Muscle of leg (tissue), 11 donors: ENCODE data around the gene ADAM12. TPM values are rescaled to one million over a fixed set of nuclear protein-coding genes. Genes with fewer than 3 reads are reported as not detected.
A peak's percentile ranks its signal among the peaks of the same experiment; 100 is the strongest.

Experiments
- DNase-seq: peaks from one replicate; pipeline ENCODE4 v3.0.0; 2013
- H3K27ac ChIP-seq: one replicate; pipeline ENCODE4 v1.5.1; 2013; ENCODE audit warnings: mild to moderate bottlenecking, low read length, control low read depth
- H3K27me3 ChIP-seq: one replicate; pipeline ENCODE4 v1.6.1; 2013; ENCODE audit warnings: low read length; ENCODE audit not compliant: control insufficient read depth, insufficient read depth
- H3K36me3 ChIP-seq: one replicate; pipeline ENCODE4 v1.6.1; 2013; ENCODE audit warnings: low read length; ENCODE audit not compliant: control insufficient read depth, insufficient read depth
- H3K4me1 ChIP-seq: one replicate; pipeline ENCODE4 v1.6.1; 2013; ENCODE audit warnings: low read length; ENCODE audit not compliant: control insufficient read depth, insufficient read depth
- H3K4me3 ChIP-seq: one replicate; pipeline ENCODE4 v1.5.1; 2013; ENCODE audit warnings: low read length, control low read depth
- H3K9me3 ChIP-seq: replicated peaks from 2 replicates; pipeline ENCODE4 v1.6.1; 2013; ENCODE audit warnings: low read depth, low read length; ENCODE audit not compliant: control insufficient read depth
- WGBS: methylation state at CpG from one replicate; pipeline ENCODE4 v1.1.5; 2013; ENCODE audit warnings: missing lambda C conversion rate; ENCODE audit not compliant: insufficient coverage; 5-methylcytosine and 5-hydroxymethylcytosine counted together
- polyA plus RNA-seq, 8 donors: library from polyadenylated mRNA; unstranded; fragments of 120-200 nt; gene quantifications; one replicate each; pipeline versions ENCODE4 v1.2.1 to v1.2.3, GENCODE V29; 2013; ENCODE audit warnings: inconsistent platforms in 1 of 8, low replicate concordance in 1 of 8; ENCODE audit not compliant: insufficient read length in 8 of 8, insufficient read depth in 1 of 8
- total RNA-seq: library from RNA; stranded (reverse); fragments of 120-200 nt; gene quantifications from one replicate; pipeline ENCODE4 v1.2.4, GENCODE V29; 2013

The ADAM12 gene
- total and polyA plus RNA-seq, 9 donors = 11.7 to 39.6 (median 21.0) TPM

GRCh38 chr10:126301701-126302475 lies 86.4 kb downstream of the ADAM12 start:
- H3K27me3 ChIP-seq = no peaks in the 10 kb centered on the region
- DNase-seq = peak; percentile 32
- H3K9me3 ChIP-seq = no peaks in the 10 kb centered on the region
- no peak overlapping the region for H3K27ac ChIP-seq
- H3K4me1 ChIP-seq = peaks cover 9% of the 10 kb centered on the region
- H3K4me3 ChIP-seq = no peak overlapping the region
- H3K36me3 ChIP-seq = no peaks in the 10 kb centered on the region
- WGBS = 73% methylated on average over 5 of the region's 9 CpGs

DNA sequence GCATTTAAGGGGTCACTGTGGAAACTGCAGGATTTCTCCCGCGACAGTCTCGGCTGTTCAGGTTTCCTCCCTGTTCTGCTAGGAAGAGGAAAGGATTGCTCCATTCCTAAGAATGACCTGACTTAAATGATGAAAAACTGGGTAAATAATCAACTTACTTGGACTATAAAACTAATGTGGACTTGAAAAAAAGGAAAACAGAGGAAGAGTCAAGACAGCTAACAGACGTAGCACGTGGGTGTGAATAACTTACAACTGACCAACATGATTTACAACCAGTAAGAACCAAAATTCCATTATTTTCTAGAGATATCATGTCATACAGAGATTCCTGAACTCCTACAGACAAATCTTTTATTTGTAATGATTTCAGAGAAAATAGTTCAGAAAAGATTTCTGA lies 93.8 kb downstream of the ADAM12 start:
- Histone ChIP-seq H3K4me3 (no peak overlapping the region), H3K27me3 (no peaks in the 10 kb centered on the region), H3K27ac (no peak overlapping the region), H3K9me3 (no peaks in the 10 kb centered on the region), H3K36me3 (no peaks in the 10 kb centered on the region), H3K4me1 (no peaks in the 10 kb centered on the region)
- no peak for DNase-seq
- no CpG with 5 or more reads among the region's 5 CpGs for WGBS

- H3K27me3 ChIP-seq = no peaks in the 10 kb centered on the region
- H3K4me1 ChIP-seq = peaks cover 15% of the 10 kb centered on the region
- no peaks in the 10 kb centered on the region for H3K9me3 ChIP-seq
- no peaks in the 10 kb centered on the region for H3K36me3 ChIP-seq
- no peak overlapping the region for H3K4me3 ChIP-seq
- 100% methylated on average over 1 of the region's 6 CpGs for WGBS
- no peak for DNase-seq
- H3K27ac ChIP-seq = no peak overlapping the region
Observed at GRCh38 chr10:126290232-126290631, 98.0 kb downstream of the ADAM12 start.

DNA sequence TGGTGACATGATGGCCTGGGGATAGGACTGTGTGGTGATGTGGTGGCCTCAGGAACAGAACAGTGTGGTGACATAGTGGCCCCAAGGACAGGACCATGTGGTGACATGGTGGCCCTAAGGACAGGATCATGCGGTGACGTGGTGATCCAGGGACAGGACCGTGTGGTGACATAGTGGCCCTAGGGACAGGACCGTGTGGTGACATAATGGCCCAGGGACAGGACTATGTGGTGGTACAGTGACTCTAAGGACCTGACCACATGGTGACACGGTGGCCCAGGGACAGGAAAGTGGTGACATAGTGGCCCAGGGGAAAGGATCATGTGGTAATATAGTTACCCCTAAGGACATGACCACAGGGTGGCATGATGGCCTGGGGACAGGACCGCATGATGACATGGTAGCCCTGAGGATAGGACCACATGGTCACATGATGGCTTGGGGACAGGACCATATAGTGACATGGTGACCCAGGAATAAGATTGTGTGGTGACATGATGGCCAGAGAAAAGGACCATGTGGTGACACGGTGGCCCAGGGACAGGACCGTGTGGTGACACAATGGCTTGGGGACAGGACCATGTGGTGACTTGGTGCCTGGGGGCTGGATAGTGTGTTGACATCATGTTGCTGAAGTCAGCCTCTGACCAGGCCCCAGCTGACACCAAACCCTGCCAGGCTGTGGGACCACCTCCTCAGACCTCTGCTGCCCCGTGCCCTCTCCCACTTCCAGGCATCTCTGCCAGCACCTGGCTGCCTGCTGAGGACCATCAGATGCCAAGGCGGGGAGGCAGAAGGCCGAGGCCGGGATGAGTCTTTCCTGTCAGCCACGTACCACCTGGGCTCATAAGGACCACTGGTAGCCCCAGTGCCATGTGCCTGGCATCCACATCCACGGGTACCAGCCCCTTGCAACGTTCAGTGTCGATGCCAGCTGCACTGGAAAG lies 99.5 kb downstream of the ADAM12 start:
- Histone ChIP-seq H3K27ac (no peak overlapping the region), H3K4me1 (peaks cover 15% of the 10 kb centered on the region), H3K4me3 (no peak overlapping the region), H3K9me3 (no peaks in the 10 kb centered on the region), H3K27me3 (no peaks in the 10 kb centered on the region), H3K36me3 (no peaks in the 10 kb centered on the region)
- no peak for DNase-seq
- WGBS = 92% methylated on average over 16 of the region's 16 CpGs

- DNase-seq = peak; percentile 57
Observed at GRCh38 chr10:126286256-126286780, 102.0 kb downstream of the ADAM12 start.

DNA sequence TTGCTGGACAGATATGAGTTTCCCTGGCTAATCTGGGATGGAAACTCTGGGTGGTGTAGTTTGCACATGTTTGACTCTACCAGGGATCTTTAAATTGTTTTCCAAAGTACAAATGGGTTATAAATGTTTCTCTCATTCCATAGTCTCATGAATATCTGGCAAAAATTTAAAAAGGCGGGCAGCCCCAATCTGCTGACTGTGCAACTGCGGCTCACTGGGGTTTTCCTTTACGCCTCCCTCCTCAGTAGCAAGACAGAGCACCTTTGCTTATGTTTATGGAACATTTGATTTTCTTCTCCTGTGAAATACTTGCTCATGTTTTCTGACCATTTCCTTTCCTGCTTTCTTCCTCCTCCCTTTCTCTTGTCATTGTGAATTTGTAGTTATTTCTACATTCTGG lies 105.0 kb downstream of the ADAM12 start:
- H3K4me3 ChIP-seq = no peak overlapping the region
- no peak overlapping the region for H3K27ac ChIP-seq
- 83% methylated on average over 1 of the region's 3 CpGs for WGBS
- peaks cover 15% of the 10 kb centered on the region for H3K4me1 ChIP-seq
- DNase-seq = peak; percentile 40
- no peaks in the 10 kb centered on the region for H3K36me3 ChIP-seq
- H3K27me3 ChIP-seq = no peaks in the 10 kb centered on the region
- no peaks in the 10 kb centered on the region for H3K9me3 ChIP-seq

More at GRCh38 chr10:126286256-126286780, 102.0 kb downstream of the ADAM12 start:
- no peaks in the 10 kb centered on the region for H3K36me3 ChIP-seq
- no peaks in the 10 kb centered on the region for H3K9me3 ChIP-seq
- WGBS = no CpG with 5 or more reads among the region's 6 CpGs
- no peak overlapping the region for H3K27ac ChIP-seq
- no peak overlapping the region for H3K4me3 ChIP-seq
- H3K4me1 ChIP-seq = peaks cover 15% of the 10 kb centered on the region
- H3K27me3 ChIP-seq = no peaks in the 10 kb centered on the region

DNA sequence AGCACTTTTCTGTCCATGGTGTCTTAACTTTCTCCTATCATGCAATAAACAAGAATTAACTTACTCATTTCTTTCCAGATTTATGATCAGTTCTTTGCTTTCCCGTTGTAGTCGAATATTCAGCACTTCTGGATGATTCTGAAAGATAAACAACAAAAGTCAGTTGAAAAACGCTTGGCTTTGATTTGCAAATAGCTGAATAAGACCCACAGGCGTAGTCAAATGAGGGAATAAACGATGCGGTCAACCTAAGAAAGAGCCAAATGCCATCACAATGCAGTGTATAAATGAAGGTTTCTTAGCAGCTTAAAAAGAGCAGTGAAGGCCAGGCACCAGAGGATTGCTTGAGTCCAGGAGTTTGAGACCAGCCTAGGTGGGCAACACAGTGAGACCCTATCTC lies 109.4 kb downstream of the ADAM12 start:
- H3K4me3 ChIP-seq = no peak overlapping the region
- no peaks in the 10 kb centered on the region for H3K4me1 ChIP-seq
- no peaks in the 10 kb centered on the region for H3K9me3 ChIP-seq
- H3K27ac ChIP-seq = no peak overlapping the region
- no peak for DNase-seq
- 73% methylated on average over 6 of the region's 6 CpGs for WGBS
- H3K36me3 ChIP-seq = no peaks in the 10 kb centered on the region
- H3K27me3 ChIP-seq = no peaks in the 10 kb centered on the region

GRCh38 chr10:126277181-126277580 lies 111.1 kb downstream of the ADAM12 start:
- Histone ChIP-seq H3K27me3 (no peaks in the 10 kb centered on the region), H3K4me1 (no peaks in the 10 kb centered on the region), H3K36me3 (no peaks in the 10 kb centered on the region), H3K27ac (no peak overlapping the region), H3K4me3 (no peak overlapping the region), H3K9me3 (no peaks in the 10 kb centered on the region)
- no peak for DNase-seq
- WGBS = 53% methylated on average over 3 of the region's 5 CpGs

GRCh38 chr10:126272526-126272925 lies 115.8 kb downstream of the ADAM12 start:
- H3K36me3 ChIP-seq = no peaks in the 10 kb centered on the region
- H3K4me1 ChIP-seq = no peaks in the 10 kb centered on the region
- H3K9me3 ChIP-seq = no peaks in the 10 kb centered on the region
- H3K27ac ChIP-seq = no peak overlapping the region
- H3K27me3 ChIP-seq = no peaks in the 10 kb centered on the region
- no peak overlapping the region for H3K4me3 ChIP-seq
- no peak for DNase-seq
- WGBS = 80% methylated on average over 1 of the region's 2 CpGs

- no CpG with 5 or more reads among the region's 5 CpGs for WGBS
- no peaks in the 10 kb centered on the region for H3K36me3 ChIP-seq
- DNase-seq = no peak
- peaks cover 3% of the 10 kb centered on the region for H3K9me3 ChIP-seq
- H3K4me1 ChIP-seq = no peaks in the 10 kb centered on the region
- H3K27me3 ChIP-seq = no peaks in the 10 kb centered on the region
- H3K27ac ChIP-seq = no peak overlapping the region
- H3K4me3 ChIP-seq = no peak overlapping the region
Observed at GRCh38 chr10:126270111-126270510, 118.2 kb downstream of the ADAM12 start.
